Putamen (tissue), 1 donor: ENCODE measurements around the gene PGBD5.

Experiments used
- DNase-seq: peaks from one replicate; pipeline ENCODE4 v3.0.0-alpha.2; 2016; ENCODE audit warnings: low spot score

PGBD5 gene

GRCh38 chr1:230301322-230301721 is 124.8 kb downstream of the PGBD5 start:
- DNase-seq: no peak

GRCh38 chr1:230300322-230301301 is 125.5 kb downstream of the PGBD5 start:
- no peak for DNase-seq

GRCh38 chr1:230299191-230300006 is 126.7 kb downstream of the PGBD5 start:
- no peak for DNase-seq

- no peak for DNase-seq
Measured at GRCh38 chr1:230295367-230295766, 130.8 kb downstream of the PGBD5 start.

- DNase-seq: no peak
Measured at GRCh38 chr1:230293390-230293700, 132.8 kb downstream of the PGBD5 start.

GRCh38 chr1:230292689-230293389 is 133.3 kb downstream of the PGBD5 start:
- DNase-seq: no peak

- DNase-seq: no peak
Measured at GRCh38 chr1:230291731-230292620, 134.2 kb downstream of the PGBD5 start.

GRCh38 chr1:230289350-230289644 is 136.8 kb downstream of the PGBD5 start:
- DNase-seq: no peak

- no peak for DNase-seq
Measured at GRCh38 chr1:230288641-230289349, 137.3 kb downstream of the PGBD5 start.

GRCh38 chr1:230287674-230288315 is 138.3 kb downstream of the PGBD5 start:
- no peak for DNase-seq

- DNase-seq: no peak
Measured at GRCh38 chr1:230286890-230287269, 139.3 kb downstream of the PGBD5 start.

GRCh38 chr1:230286166-230286889 is 139.8 kb downstream of the PGBD5 start:
- DNase-seq: no peak

GRCh38 chr1:230285351-230285750 is 140.8 kb downstream of the PGBD5 start:
- DNase-seq: no peak

GRCh38 chr1:230284891-230285290 is 141.2 kb downstream of the PGBD5 start:
- DNase-seq: no peak

GRCh38 chr1:230283678-230284077 is 142.5 kb downstream of the PGBD5 start:
- DNase-seq: no peak

- no peak for DNase-seq
Measured at GRCh38 chr1:230282157-230282556, 144.0 kb downstream of the PGBD5 start.

GRCh38 chr1:230281556-230281955 is 144.6 kb downstream of the PGBD5 start:
- DNase-seq: no peak

- no peak for DNase-seq
Measured at GRCh38 chr1:230280906-230281413, 145.2 kb downstream of the PGBD5 start.

- DNase-seq: no peak
Measured at GRCh38 chr1:230280054-230280795, 145.9 kb downstream of the PGBD5 start.
